Calu3 (cell line): ENCODE results near the gene ARHGEF7. TPM values are rescaled to one million over a fixed set of nuclear protein-coding genes. Genes with fewer than 3 reads are reported as not detected.

ENCODE experiments used
- BruUV-seq: library from RNA; stranded (reverse); fragments of 400-500 nt; replicated peaks from 2 replicates; lab custom pipeline; 2021; lab: Mats Ljungman, UMichigan
- CTCF ChIA-PET: fragments of 300-600 bp; sonication (Branson Sonifier 250); formaldehyde crosslinking; loops from one replicate; lab custom pipeline; 2022; ENCODE audit warnings: antibody characterized with exemption; lab: Charles Lee
- DNase-seq: peaks from one replicate; pipeline ENCODE4 v3.0.0; 2022
- H3K27ac Mint-ChIP-seq: one replicate; pipeline ENCODE4 v1.8.0; 2022; ENCODE audit warnings: mixed read lengths; ENCODE audit not compliant: unreplicated experiment
- H3K27me3 Mint-ChIP-seq: one replicate; pipeline ENCODE4 v1.8.0; 2022; ENCODE audit warnings: mixed read lengths; ENCODE audit not compliant: unreplicated experiment
- H3K36me3 Mint-ChIP-seq: one replicate; pipeline ENCODE4 v1.8.0; 2022; ENCODE audit warnings: mild to moderate bottlenecking, moderate library complexity, mixed read lengths; ENCODE audit not compliant: insufficient read depth, unreplicated experiment
- H3K4me1 Mint-ChIP-seq: one replicate; pipeline ENCODE4 v1.8.0; 2022; ENCODE audit warnings: mild to moderate bottlenecking, low read depth, mixed read lengths; ENCODE audit not compliant: unreplicated experiment
- H3K4me3 Mint-ChIP-seq: one replicate; pipeline ENCODE4 v1.8.0; 2022; ENCODE audit warnings: mild to moderate bottlenecking, low read depth, moderate library complexity, mixed read lengths; ENCODE audit not compliant: unreplicated experiment
- H3K9me3 Mint-ChIP-seq: one replicate; pipeline ENCODE4 v1.8.0; 2022; ENCODE audit warnings: low read depth, mixed read lengths; ENCODE audit not compliant: unreplicated experiment
- intact Hi-C: fragments of 100-400 bp; cut with micrococcal nuclease; formaldehyde crosslinking; loops from one replicate; pipeline ENCODE4 v1.10.0; 2022; ENCODE audit not compliant: unreplicated experiment
- total RNA-seq: library from RNA; stranded (reverse); gene quantifications from 2 replicates; pipeline ENCODE4 v1.2.3, GENCODE V29; 2022
- TF ChIP-seq, protein P1 (sequence below): fragments of 200-600 bp; IDR thresholded peaks from one replicate; pipeline ENCODE4 v1.8.0; 2022; ENCODE audit warnings: antibody characterized with exemption; ENCODE audit not compliant: unreplicated experiment

Gene ARHGEF7
- total RNA-seq, 1 experiment from 2014 or later: 17.7 TPM

DNA sequence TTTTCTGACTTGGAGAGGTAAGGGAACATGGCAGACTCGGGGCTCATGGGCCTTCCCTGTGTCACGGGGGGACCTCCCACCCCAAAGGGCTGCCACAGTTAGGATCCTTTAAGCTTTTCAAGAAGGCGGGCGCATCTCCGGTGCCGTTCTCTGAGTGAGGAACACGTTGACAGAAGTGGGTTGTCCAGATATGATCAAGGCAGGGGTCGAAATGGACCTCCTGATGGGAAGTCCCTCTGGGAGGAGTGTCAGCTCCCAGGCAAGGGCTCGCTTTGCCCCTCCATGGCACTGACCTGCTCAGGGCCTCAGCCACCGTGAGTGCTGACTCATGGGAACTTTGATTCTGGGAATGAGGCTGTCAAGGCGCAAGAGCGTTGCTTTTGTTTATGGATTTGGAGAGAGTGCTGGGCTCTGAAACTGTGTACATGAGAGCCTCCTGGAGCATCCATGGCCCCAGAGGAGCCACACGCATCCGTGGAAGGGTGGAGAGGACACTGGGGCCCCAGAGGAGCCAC, 198.9 kb downstream of the ARHGEF7 start:
- TF ChIP-seq, protein P1, sequence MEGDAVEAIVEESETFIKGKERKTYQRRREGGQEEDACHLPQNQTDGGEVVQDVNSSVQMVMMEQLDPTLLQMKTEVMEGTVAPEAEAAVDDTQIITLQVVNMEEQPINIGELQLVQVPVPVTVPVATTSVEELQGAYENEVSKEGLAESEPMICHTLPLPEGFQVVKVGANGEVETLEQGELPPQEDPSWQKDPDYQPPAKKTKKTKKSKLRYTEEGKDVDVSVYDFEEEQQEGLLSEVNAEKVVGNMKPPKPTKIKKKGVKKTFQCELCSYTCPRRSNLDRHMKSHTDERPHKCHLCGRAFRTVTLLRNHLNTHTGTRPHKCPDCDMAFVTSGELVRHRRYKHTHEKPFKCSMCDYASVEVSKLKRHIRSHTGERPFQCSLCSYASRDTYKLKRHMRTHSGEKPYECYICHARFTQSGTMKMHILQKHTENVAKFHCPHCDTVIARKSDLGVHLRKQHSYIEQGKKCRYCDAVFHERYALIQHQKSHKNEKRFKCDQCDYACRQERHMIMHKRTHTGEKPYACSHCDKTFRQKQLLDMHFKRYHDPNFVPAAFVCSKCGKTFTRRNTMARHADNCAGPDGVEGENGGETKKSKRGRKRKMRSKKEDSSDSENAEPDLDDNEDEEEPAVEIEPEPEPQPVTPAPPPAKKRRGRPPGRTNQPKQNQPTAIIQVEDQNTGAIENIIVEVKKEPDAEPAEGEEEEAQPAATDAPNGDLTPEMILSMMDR: no peak
- Mint-ChIP-seq H3K4me1 (no peaks in the 10 kb centered on the region), H3K9me3 (peaks cover 2% of the 10 kb centered on the region), H3K4me3 (no peak overlapping the region), H3K27ac (no peak overlapping the region), H3K27me3 (no peaks in the 10 kb centered on the region), H3K36me3 (no peaks in the 10 kb centered on the region)
- intact Hi-C loops: no loop called here
- BruUV-seq: no TSS peak
- no peak for DNase-seq
- CTCF ChIA-PET: no interaction called here

DNA sequence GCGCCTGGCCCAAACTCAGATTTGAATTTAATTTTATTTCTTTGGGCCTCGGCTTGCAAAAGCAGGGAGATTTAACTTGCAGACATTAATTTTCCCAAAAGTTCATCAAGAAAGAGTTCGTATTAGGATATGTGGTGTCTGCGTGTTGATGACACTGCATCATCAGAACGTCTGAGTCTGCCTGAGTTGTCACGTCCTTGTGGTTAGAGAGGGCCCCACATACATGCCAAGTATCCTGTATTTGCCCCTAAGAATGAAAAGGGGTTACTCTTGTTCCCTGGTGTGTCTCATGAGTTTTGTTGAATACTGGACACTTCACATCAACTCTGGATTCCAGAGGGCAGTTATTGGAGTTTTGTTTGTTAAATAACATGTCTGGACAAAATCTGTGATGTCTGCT, 199.7 kb downstream of the ARHGEF7 start:
- Mint-ChIP-seq H3K27me3 (no peaks in the 10 kb centered on the region), H3K36me3 (no peaks in the 10 kb centered on the region), H3K4me3 (no peak overlapping the region), H3K9me3 (peaks cover 4% of the 10 kb centered on the region), H3K4me1 (no peaks in the 10 kb centered on the region), H3K27ac (no peak overlapping the region)
- TF ChIP-seq, protein P1: no peak
- no TSS peak for BruUV-seq
- DNase-seq: no peak
- CTCF ChIA-PET: no interaction called here
- intact Hi-C loops: no loop called here

DNA sequence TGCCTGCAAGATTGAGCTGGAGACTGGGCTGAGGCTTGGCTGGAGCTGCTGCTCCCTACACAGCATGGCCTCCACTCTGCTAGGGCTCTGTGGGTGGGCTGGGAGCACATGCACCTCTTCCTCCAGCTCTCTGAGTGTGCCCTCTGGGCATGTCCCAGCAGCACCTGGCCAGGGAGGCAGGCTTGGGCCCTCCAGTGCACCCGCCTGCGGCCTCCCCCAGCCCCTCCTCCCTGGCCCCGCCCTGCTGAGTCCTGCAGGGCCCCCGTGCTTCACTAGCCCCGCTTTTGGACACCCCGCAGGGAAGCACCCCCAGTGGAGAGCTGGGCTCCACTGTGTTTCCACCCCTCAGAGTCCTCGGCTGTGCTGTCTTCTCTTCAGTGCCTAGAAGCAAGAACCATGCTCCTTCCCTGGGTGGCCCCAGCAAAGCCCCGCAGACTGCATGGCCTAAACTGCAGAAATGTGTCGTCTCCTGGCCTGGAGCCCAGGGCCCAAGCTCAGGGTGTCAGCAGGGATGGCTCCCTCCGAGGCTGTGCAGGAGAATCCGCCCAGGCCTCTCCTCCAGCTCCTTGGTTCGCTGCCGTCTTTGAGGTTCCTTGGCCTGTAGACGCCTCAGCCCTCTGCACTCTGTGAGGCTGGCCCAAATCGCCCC, 200.4 kb downstream of the ARHGEF7 start:
- H3K4me3 Mint-ChIP-seq: no peak overlapping the region
- TF ChIP-seq, protein P1: no peak
- DNase-seq: no peak
- CTCF ChIA-PET: interaction anchor here (0.6 kb wide), 1 partner anchor 1038 kb away, joined by 3 read pairs; no protein-coding TSS in a partner anchor
- H3K9me3 Mint-ChIP-seq: peaks cover 2% of the 10 kb centered on the region
- no TSS peak for BruUV-seq
- H3K4me1 Mint-ChIP-seq: no peaks in the 10 kb centered on the region
- no peaks in the 10 kb centered on the region for H3K36me3 Mint-ChIP-seq
- intact Hi-C loops: no loop called here
- H3K27ac Mint-ChIP-seq: no peak overlapping the region
- no peaks in the 10 kb centered on the region for H3K27me3 Mint-ChIP-seq

DNA sequence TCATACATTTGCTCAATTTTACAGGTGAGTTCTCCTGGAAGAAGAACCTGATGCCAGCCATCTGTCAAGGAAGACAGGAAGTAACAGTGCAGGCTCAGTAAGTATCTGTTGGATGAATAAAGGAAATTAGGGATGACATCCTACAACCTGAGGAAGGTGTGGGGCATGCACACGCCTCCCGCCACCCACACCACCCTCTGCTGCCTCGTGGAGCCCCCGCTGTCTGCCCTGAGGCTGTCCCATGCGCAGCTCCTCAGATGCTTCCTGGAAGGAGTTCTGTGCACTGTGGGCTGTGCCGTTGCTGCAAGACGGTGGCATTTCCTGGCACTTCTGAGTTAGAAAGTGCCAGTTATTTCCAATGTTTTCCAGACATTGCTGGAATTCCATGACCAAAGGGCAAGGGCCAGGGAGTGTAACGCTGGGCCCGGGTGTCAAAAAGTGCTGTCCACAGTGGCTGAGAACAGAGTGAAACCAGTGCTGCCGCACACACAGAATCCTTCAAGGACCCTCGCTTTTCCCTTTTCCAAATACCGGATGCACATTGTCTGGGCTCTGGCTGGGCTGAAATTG, 201.1 kb downstream of the ARHGEF7 start:
- CTCF ChIA-PET: interaction anchor here (0.6 kb wide), 1 partner anchor 1039 kb away, joined by 3 read pairs; no protein-coding TSS in a partner anchor
- intact Hi-C loops: no loop called here
- no peak overlapping the region for H3K27ac Mint-ChIP-seq
- no peaks in the 10 kb centered on the region for H3K27me3 Mint-ChIP-seq
- H3K36me3 Mint-ChIP-seq: no peaks in the 10 kb centered on the region
- TF ChIP-seq, protein P1: no peak
- no TSS peak for BruUV-seq
- no peak overlapping the region for H3K4me3 Mint-ChIP-seq
- H3K9me3 Mint-ChIP-seq: peaks cover 2% of the 10 kb centered on the region
- no peak for DNase-seq
- no peaks in the 10 kb centered on the region for H3K4me1 Mint-ChIP-seq
